EL (cell line): Measurements from ENCODE around the gene HYAL1.
A peak's percentile ranks its signal among the peaks of the same experiment; 100 is the strongest.
"Not testable (repeated sequence)": the region's sequence is repeated elsewhere in the genome, so short reads cannot be mapped to it uniquely, and the experiment has no call there.

Experiments
- DNase-seq: peaks from one replicate; pipeline ENCODE4 v3.0.0-alpha.2; 2016

HYAL1 gene

GRCh38 chr3:50316657-50317242 lies 13.4 kb upstream of the HYAL1 start:
- DNase-seq, result no peak

DNA sequence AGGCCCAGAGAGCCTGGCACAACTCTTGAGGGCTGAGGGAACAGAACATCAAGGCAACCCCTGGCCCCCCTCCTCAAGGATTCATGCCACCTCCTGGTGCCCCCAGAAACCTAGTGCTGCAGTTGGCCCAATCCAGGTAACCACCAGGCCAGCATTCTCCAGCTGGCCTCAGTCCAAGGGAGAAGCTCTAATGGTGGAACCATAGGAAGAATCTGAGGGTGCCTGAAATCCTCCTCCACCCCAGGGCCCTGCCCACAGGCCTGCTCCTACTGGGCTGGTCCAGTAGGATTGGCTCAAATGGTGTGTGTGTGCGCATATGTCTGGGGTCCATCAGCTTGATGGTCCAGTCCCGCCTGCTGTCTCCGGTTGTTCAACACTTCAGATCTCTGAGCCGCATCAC lies 11.4 kb upstream of the HYAL1 start:
- DNase-seq, result no peak

- DNase-seq, result no peak
Observed at GRCh38 chr3:50314342-50314741, 11.0 kb upstream of the HYAL1 start.

GRCh38 chr3:50312041-50312440 lies 8.7 kb upstream of the HYAL1 start:
- DNase-seq, result not testable (repeated sequence)

DNA sequence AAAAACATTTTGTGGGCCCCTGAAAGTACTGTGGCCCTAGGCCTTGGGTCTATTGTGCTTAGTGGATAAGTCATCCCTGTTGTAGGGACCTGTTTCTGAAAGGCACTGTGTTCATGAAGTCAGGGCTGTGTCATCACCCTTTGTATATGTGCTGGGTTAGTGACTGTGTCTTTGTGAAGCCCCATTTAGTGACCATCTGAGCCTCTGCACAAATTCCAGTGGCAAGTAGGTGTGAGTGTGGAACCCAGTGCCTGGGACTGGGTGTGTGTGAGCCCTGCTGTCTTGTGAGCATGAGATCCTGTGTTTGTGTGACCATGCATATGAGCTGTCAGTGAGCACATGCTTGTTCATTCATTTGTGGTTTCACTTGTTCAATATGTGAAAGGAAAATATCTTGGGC lies 1.2 kb upstream of the HYAL1 start:
- DNase-seq, result no peak

DNA sequence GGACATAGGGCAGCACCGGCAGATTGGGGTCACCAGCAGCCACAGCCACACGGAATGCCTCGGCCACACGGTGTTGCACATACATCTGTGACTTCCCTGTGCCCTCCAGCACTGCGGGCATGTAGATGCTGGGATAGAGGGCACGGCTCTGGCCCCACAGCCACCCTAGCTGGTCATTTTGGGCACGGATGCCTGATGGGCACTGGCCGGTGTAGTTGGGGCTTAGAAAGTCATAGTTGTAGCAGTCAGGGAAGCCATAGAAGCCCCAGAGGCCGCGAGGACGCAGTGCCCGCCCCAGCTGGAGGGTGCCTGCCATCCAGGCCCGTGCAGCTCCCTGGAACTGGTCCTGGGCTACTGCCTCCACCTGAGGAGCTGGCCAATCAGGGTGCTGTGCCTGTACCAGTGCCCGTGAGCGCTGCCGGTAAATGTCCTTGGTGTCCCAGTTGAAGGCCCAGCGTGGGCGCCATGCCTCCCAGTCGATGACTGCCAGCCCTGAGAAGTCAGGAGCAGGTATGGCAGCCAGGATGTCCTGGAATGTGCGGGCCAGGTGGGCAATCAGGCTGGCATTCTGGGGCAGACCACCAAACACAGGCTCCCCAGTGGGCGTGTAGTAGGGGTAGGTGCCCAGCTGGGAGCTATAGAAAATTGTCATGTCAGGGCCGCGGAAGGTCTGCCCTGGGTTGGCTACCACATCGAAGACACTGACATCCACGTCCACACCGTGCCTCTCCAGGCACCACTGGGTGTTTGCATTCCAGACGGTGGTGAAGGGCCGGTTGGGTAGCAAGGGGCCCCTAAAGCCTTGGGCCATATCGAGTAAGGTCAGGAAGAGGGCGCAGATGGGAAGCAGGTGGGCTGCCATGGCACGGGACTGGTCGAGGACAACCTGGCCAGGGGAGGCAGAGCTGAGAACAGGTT lies 1.0 kb downstream of the HYAL1 start:
- no peak for DNase-seq

GRCh38 chr3:50300681-50301254 lies 2.6 kb downstream of the HYAL1 start:
- DNase-seq, result no peak

GRCh38 chr3:50299929-50300680 lies 3.3 kb downstream of the HYAL1 start:
- no peak for DNase-seq

DNA sequence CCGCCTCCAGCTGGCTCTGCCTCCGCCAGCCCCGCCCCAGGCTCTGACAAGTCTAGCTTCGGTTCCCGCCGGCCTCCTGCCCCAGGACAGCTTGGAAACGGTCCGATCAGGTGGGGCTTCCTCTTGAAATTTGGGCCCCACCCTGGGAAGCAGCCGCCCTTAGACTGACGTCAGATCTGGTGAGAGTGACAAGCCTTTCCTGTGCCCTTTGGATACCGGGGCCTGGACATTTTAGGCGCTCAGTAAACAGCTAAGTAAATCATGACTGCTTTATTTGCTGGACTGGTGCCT lies 3.8 kb downstream of the HYAL1 start:
- DNase-seq, result no peak

GRCh38 chr3:50298836-50299637 lies 4.3 kb downstream of the HYAL1 start, which contains the start of the genes HYAL3 and NAA80:
Gene HYAL3, minus strand, starts transcription at chr3:50299405. Its CDS starts 3,803 bp downstream, at chr3:50295602.
Gene NAA80, minus strand, starts transcription at chr3:50299405. Its CDS starts 1,942 bp downstream, at chr3:50297463.
- DNase-seq, result peak; percentile 100

GRCh38 chr3:50297896-50298725 lies 5.3 kb downstream of the HYAL1 start:
- no peak for DNase-seq

DNA sequence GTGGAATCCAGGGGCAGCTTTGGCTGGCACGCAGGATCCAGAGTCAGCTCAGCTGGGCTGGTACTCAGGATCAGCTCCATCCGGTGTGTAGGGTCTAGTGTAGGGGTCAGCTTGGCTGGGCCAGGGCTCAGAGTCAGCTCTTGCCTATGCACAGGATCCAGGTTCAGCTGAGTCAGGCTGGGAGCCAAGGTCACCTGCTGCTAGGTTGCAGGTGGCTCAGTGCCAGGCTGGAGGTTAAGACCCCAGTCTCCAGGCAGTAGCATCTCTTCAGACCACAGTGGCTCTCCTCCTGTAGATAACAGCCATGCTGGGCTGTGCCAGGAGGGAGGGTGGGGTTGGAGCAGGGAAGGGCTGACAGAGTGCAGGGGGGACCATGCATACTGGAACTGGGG lies 6.0 kb downstream of the HYAL1 start:
- no peak for DNase-seq

DNA sequence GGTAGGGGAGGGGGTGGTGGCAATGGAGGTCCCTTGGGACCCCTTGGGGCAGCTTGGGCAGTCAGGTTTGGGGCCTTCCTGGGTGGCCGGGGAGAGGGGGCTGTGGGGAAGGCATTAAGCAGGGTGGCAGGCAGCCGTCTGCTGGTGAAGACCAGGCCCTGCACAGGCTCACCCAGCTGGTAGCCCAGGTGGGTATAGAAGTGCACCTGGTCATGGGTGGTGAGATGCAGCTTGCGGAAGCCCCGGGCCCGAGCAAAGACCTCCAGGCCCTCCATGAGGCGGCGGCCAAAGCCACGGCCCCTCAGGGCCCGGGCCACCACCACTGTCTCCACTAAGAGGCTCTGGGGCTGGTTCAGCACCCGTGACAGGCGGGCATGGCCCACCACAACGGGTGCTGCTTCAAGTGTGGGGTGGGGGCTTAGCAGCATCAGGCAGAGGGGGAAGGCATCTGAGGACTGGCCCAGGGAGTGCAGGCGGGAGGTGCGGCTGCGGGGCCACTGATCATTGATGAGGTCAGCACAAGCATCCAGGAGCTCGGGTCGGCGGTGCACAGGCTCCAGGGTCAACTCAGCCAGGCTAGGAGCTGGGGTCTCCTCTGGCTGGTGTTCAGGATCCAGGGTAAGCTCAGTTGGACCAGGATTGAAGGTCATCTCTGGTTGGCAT lies 6.5 kb downstream of the HYAL1 start:
- no peak for DNase-seq

GRCh38 chr3:50295553-50296431 lies 7.6 kb downstream of the HYAL1 start:
- DNase-seq, result no peak

DNA sequence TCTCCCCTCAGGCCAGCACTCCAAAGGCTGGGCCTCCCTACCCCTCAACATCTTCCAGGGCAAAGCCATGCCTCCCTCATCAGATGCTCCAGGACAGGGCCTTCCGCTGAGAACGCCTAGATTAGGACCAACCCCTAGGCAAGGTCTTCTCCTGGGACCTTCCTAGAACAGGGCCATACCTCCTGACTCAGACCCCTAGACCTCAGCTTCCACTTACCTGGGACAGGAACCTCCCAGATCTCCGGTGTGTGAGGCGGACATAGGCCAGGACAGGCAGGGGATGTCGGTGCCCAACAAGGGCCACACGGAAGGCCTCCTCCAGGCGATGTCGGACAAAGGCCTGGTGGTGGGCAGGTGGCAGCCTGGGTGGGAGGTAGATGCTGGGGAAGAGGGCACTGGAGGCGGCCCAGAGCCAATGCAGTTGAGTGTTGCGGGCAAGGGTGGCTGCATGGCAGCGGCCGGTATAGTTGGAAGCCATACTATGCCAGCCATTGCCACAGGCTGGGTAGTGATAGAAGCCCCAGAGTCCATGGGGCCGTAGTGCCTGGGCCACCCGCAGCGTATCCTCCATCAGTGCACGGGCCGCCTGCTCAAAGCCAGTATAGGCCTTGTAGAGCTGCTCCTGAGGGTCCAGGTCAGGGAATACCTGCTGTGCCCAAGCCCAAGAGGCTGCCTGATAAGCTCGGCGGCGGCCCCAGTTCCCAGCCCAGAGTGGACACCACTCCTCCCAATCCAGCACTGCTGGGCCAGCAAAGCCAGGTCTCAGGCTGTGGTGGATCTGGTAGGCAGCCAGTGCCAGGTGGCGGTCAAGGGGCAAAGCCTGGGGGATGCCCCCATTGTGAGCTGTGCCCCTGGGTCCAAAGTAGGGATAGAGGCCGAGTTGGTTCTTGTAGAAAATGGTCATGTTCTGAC lies 8.6 kb downstream of the HYAL1 start:
- DNase-seq, result no peak

GRCh38 chr3:50294089-50294488 lies 9.3 kb downstream of the HYAL1 start:
- DNase-seq, result no peak

- no peak for DNase-seq
Observed at GRCh38 chr3:50293079-50293801, 10.1 kb downstream of the HYAL1 start.
